ENCODE results near the gene MBD3L2. TPM values are rescaled to one million over a fixed set of nuclear protein-coding genes. Genes with fewer than 3 reads are reported as not detected.

Gene MBD3L2
- total RNA-seq, 1 donor from 2014 or later: not detected

Other genes with a start within 250 kb of the MBD3L2 start
- 15.0 and 15.2 TPM in 2 replicates for gene ADGRE1, start 161.7 kb upstream of the MBD3L2 start, total RNA-seq
- gene MBD3L2B, start 27.9 kb upstream of the MBD3L2 start, total RNA-seq: not detected in 2 replicates
- not detected in 2 replicates for gene MBD3L5, start 18.7 kb upstream of the MBD3L2 start, total RNA-seq
- not detected in 2 replicates for gene MBD3L4, start 9.1 kb upstream of the MBD3L2 start, total RNA-seq
- gene MBD3L3, start 9.4 kb downstream of the MBD3L2 start, total RNA-seq: not detected in 2 replicates
- gene ZNF557, start 20.4 kb downstream of the MBD3L2 start, total RNA-seq: 17.9 and 19.1 TPM in 2 replicates
- gene INSR, start 245.1 kb downstream of the MBD3L2 start, total RNA-seq: 0.51 and 0.81 TPM in 2 replicates

All from T-helper 1 cell treated with Interleukin-12 subunit alpha and Interleukin-12 subunit beta and Interleukin-4 antibody, amounts not matched to agents 30 ng/mL and 1 ng/mL, for 36 hours (primary cell).